SK-N-SH (cell line): ENCODE results near the gene ESPL1. TPM values are rescaled to one million over a fixed set of nuclear protein-coding genes. Genes with fewer than 3 reads are reported as not detected.
A peak's percentile ranks its signal among the peaks of the same experiment; 100 is the strongest.

ENCODE experiments used
- CTCF ChIA-PET: fragments of 300-600, 350-600 bp; formaldehyde crosslinking; extraction: SDS; loops from one replicate; lab custom pipeline; 2021; lab: Yijun Ruan, JAX
- POLR2A ChIA-PET: fragments of 350-600 bp; sonication (Branson Sonifier 250); formaldehyde crosslinking; extraction: SDS; loops from one replicate; lab custom pipeline; 2020; ENCODE audit warnings: antibody characterized with exemption, inconsistent platforms; lab: Yijun Ruan, JAX
- DNase-seq: peaks from one replicate; pipeline ENCODE4 v3.0.0; 2012
- H2AFZ ChIP-seq: fragments of 200-600 bp; sonication (generic); 2 replicates; pipeline ENCODE4 v1.8.1; 2016; ENCODE audit warnings: antibody characterized with exemption, mild to moderate bottlenecking, low read depth
- H3F3A ChIP-seq: fragments of 200-600 bp; sonication (generic); replicated peaks from 2 replicates; pipeline ENCODE3; 2016; ENCODE audit warnings: antibody characterized with exemption, mild to moderate bottlenecking; ENCODE audit not compliant: insufficient read depth
- H3K27ac ChIP-seq, 2 experiments: fragments of 200-500 bp in 1 of 2; fragments of 200-600 bp in 1 of 2; sonication (Bioruptor generic) in 1 of 2; sonication (generic), shearing (Covaris generic) in 1 of 2; 2 replicates each; pipeline versions ENCODE4 v1.5.1 to v1.6.1; 2014 to 2016; ENCODE audit warnings: low read depth in 2 of 2, inconsistent platforms in 1 of 2, low read length in 1 of 2, mild to moderate bottlenecking in 1 of 2, mixed read lengths in 1 of 2
- H3K27me3 ChIP-seq: fragments of 200-600 bp; sonication (generic), shearing (Covaris generic); 2 replicates; pipeline ENCODE4 v1.6.1; 2016; ENCODE audit warnings: mixed run types; ENCODE audit not compliant: insufficient read depth
- H3K36me3 ChIP-seq, 2 experiments: fragments of 200-500 bp in 1 of 2; fragments of 200-600 bp in 1 of 2; sonication (Bioruptor generic) in 1 of 2; sonication (generic) in 1 of 2; replicated peaks in 1 of 2; 2 replicates each; pipeline versions ENCODE3 to v1.5.1; 2014 to 2016; ENCODE audit warnings: low read length in 1 of 2, mild to moderate bottlenecking in 1 of 2; ENCODE audit not compliant: insufficient read depth in 2 of 2, control insufficient read depth in 1 of 2
- H3K4me1 ChIP-seq, 2 experiments: fragments of 200-500 bp in 1 of 2; fragments of 200-600 bp in 1 of 2; sonication (Bioruptor generic) in 1 of 2; sonication (generic), shearing (Covaris generic) in 1 of 2; 2 replicates each; pipeline versions ENCODE4 v1.5.1 to v1.6.1; 2014 to 2016; ENCODE audit warnings: low read depth in 1 of 2, low read length in 1 of 2, mixed run types in 1 of 2; ENCODE audit not compliant: insufficient read depth in 2 of 2, control insufficient read depth in 1 of 2
- H3K4me2 ChIP-seq: fragments of 200-600 bp; sonication (generic), shearing (Covaris generic); 2 replicates; pipeline ENCODE4 v1.6.1; 2017; ENCODE audit warnings: mixed run types
- H3K4me3 ChIP-seq, 2 experiments: fragments of 200-500 bp in 1 of 2; fragments of 200-600 bp in 1 of 2; sonication (Bioruptor generic) in 1 of 2; sonication (generic), shearing (Covaris generic) in 1 of 2; 2 replicates each; pipeline versions ENCODE4 v1.5.1 to v1.8.1; 2014 to 2016; ENCODE audit warnings: low read depth in 2 of 2, inconsistent platforms in 1 of 2, low read length in 1 of 2, mild to moderate bottlenecking in 1 of 2, mixed read lengths in 1 of 2, moderate library complexity in 1 of 2
- H3K79me2 ChIP-seq: fragments of 200-600 bp; sonication (generic); 2 replicates; pipeline ENCODE4 v1.8.1; 2017; ENCODE audit warnings: mild to moderate bottlenecking; ENCODE audit not compliant: insufficient read depth
- H3K9ac ChIP-seq: fragments of 200-600 bp; sonication (generic); 2 replicates; pipeline ENCODE4 v1.6.1; 2017; ENCODE audit warnings: mixed run types
- H3K9me2 ChIP-seq: fragments of 200-600 bp; sonication (generic); 2 replicates; pipeline ENCODE4 v1.6.1; 2017; ENCODE audit warnings: mixed run types
- H3K9me3 ChIP-seq: fragments of 200-600 bp; sonication (generic); 2 replicates; pipeline ENCODE4 v1.6.1; 2017; ENCODE audit warnings: mixed run types, mild to moderate bottlenecking, moderate library complexity
- H4K20me1 ChIP-seq: fragments of 200-600 bp; sonication (generic); 2 replicates; pipeline ENCODE4 v1.6.1; 2017; ENCODE audit warnings: mild to moderate bottlenecking, mixed run types; ENCODE audit not compliant: insufficient read depth
- ELF1 ChIP-seq: IDR thresholded peaks from 2 replicates; pipeline ENCODE4 v1.4.0; 2012
- EZH2phosphoT487 ChIP-seq: fragments of 200-600 bp; sonication (generic); IDR thresholded peaks from 2 replicates; pipeline ENCODE4 v1.6.1; 2017; ENCODE audit warnings: low read depth, mixed run types, mild to moderate bottlenecking, antibody characterized with exemption, moderate library complexity, borderline replicate concordance
- FOXJ3 ChIP-seq: sonication (generic); formaldehyde crosslinking; IDR thresholded peaks from 2 replicates; pipeline ENCODE4 v1.5.1; 2020; ENCODE audit warnings: mild to moderate bottlenecking, missing genetic modification reagents
- GATA2 ChIP-seq: sonication (generic); formaldehyde crosslinking; IDR thresholded peaks from 2 replicates; pipeline ENCODE4 v1.5.0; 2020; ENCODE audit warnings: mild to moderate bottlenecking, missing genetic modification reagents
- IRF3 ChIP-seq: fragments of 150-350 bp; IDR thresholded peaks from 2 replicates; pipeline ENCODE4 v1.6.1; 2016; ENCODE audit warnings: mild to moderate bottlenecking, low read depth, low read length
- NFIC ChIP-seq: IDR thresholded peaks from 2 replicates; pipeline ENCODE4 v1.4.0; 2012; ENCODE audit warnings: borderline replicate concordance
- NRF1 ChIP-seq: IDR thresholded peaks from 2 replicates; pipeline ENCODE4 v1.6.1; 2012; ENCODE audit warnings: low read depth, mild to moderate bottlenecking, low read length
- PBX3 ChIP-seq: IDR thresholded peaks from 2 replicates; pipeline ENCODE4; 2012
- RAD21 ChIP-seq: IDR thresholded peaks from 2 replicates; pipeline ENCODE4 v1.6.1; 2012; ENCODE audit warnings: mild to moderate bottlenecking, low read length
- REST ChIP-seq: IDR thresholded peaks from 2 replicates; pipeline ENCODE4 v1.6.1; 2012; ENCODE audit warnings: mild to moderate bottlenecking, low read depth, low read length, moderate library complexity
- SMC3 ChIP-seq: IDR thresholded peaks from 2 replicates; pipeline ENCODE4 v1.6.1; 2012; ENCODE audit warnings: low read depth, low read length, improper control_type of control experiment
- TCF12 ChIP-seq: IDR thresholded peaks from 2 replicates; pipeline ENCODE4 v1.4.0; 2012
- USF2 ChIP-seq: fragments of 150-350 bp; IDR thresholded peaks from 2 replicates; pipeline ENCODE4 v1.6.1; 2017; ENCODE audit warnings: antibody characterized with exemption, low read length, low read depth, borderline replicate concordance
- WGBS: methylation state at CpG from one replicate; pipeline ENCODE4 v1.1.6; 2017; ENCODE audit warnings: low lambda C conversion rate; 5-methylcytosine and 5-hydroxymethylcytosine counted together
- polyA plus RNA-seq, 3 experiments: library from polyadenylated mRNA; depleted of rRNA; stranded (reverse); fragments of >200 nt; gene quantifications; 2 replicates each; pipeline ENCODE4 v1.2.3, GENCODE V29; 2012

The ESPL1 gene
- polyA plus RNA-seq, 1 of the 3 experiments (the other 2 are of a cell fraction) = 8.6 TPM

GRCh38 chr12:53340398-53340797, 72.3 kb downstream of the ESPL1 start:
- H3F3A ChIP-seq = peaks cover 14% of the 10 kb centered on the region
- H3K27me3 ChIP-seq = peaks cover 16% of the 10 kb centered on the region; the same call in 1 of the 2 replicates
- H3K79me2 ChIP-seq = no peaks in the 10 kb centered on the region
- no peak for TF ChIP-seq USF2
- no peak for TF ChIP-seq IRF3
- TF ChIP-seq GATA2 = no peak
- no peak for TF ChIP-seq ELF1
- TF ChIP-seq PBX3 = no peak
- no peak for TF ChIP-seq RAD21
- TF ChIP-seq NRF1 = no peak
- TF ChIP-seq NFIC = no peak
- no peak for TF ChIP-seq SMC3
- TF ChIP-seq TCF12 = no peak
- TF ChIP-seq EZH2phosphoT487 = no peak
- no peak for TF ChIP-seq REST
- TF ChIP-seq FOXJ3 = no peak
- peak; percentile 6 for DNase-seq
- 75% methylated on average over 9 of the region's 9 CpGs for WGBS
- H3K27ac ChIP-seq = no peak overlapping the region
- no peaks in the 10 kb centered on the region for H3K36me3 ChIP-seq
- H4K20me1 ChIP-seq = no peaks in the 10 kb centered on the region
- peaks cover 0 to 14% of the 10 kb centered on the region in 2 experiments; a peak in 1 of 4 replicates for H3K4me1 ChIP-seq
- ChIA-PET CTCF (interaction anchor here (0.8 to 1.4 kb wide), 5 partner anchors 12 to 81 kb away, joined by 3 to 6 read pairs (median 5); partner anchors contain the start of gene AAAS), POLR2A (interaction anchor here (1.4 kb wide), 1 partner anchor 16 kb away, joined by 4 read pairs; no protein-coding TSS in a partner anchor)
- H2AFZ ChIP-seq = no peak overlapping the region
- no peak overlapping the region for H3K4me2 ChIP-seq
- H3K9me2 ChIP-seq = no peaks in the 10 kb centered on the region
- H3K9me3 ChIP-seq = no peaks in the 10 kb centered on the region
- no peak overlapping the region for H3K4me3 ChIP-seq
- H3K9ac ChIP-seq = no peak overlapping the region

Other genes with a start within 250 kb of the ESPL1 start
- gene TNS2, start 218.2 kb upstream of the ESPL1 start, polyA plus RNA-seq (2012; rRNA removed) = 32.7 and 50.0 TPM in 2 replicates
- gene SPRYD3, start 188.9 kb upstream of the ESPL1 start, polyA plus RNA-seq (2012; rRNA removed) = 20.3 and 25.8 TPM in 2 replicates
- 290 and 570 TPM in 2 replicates for gene IGFBP6, start 170.6 kb upstream of the ESPL1 start, polyA plus RNA-seq (2012; rRNA removed)
- 0.13 and 0.18 TPM in 2 replicates for gene SOAT2, start 164.8 kb upstream of the ESPL1 start, polyA plus RNA-seq (2012; rRNA removed)
- 14.6 and 21.8 TPM in 2 replicates for gene ZNF740, start 87.6 kb upstream of the ESPL1 start, polyA plus RNA-seq (2012; rRNA removed)
- gene CSAD, start 87.4 kb upstream of the ESPL1 start, polyA plus RNA-seq (2012; rRNA removed) = 32.2 and 45.4 TPM in 2 replicates
- gene ITGB7, start 61.0 kb upstream of the ESPL1 start, polyA plus RNA-seq (2012; rRNA removed) = 0.25 and 0.31 TPM in 2 replicates
- 35.0 and 36.6 TPM in 2 replicates for gene RARG, start 36.1 kb upstream of the ESPL1 start, polyA plus RNA-seq (2012; rRNA removed)
- gene PFDN5, start 27.2 kb downstream of the ESPL1 start, polyA plus RNA-seq (2012; rRNA removed) = 1,198 and 1,880 TPM in 2 replicates
- 93.5 and 101 TPM in 2 replicates for gene MYG1, start 31.4 kb downstream of the ESPL1 start, polyA plus RNA-seq (2012; rRNA removed)
- gene AAAS, start 53.3 kb downstream of the ESPL1 start, polyA plus RNA-seq (2012; rRNA removed) = 64.9 and 70.6 TPM in 2 replicates
- not detected in 2 replicates for gene SP7, start 68.1 kb downstream of the ESPL1 start, polyA plus RNA-seq (2012; rRNA removed)
- gene SP1, start 111.9 kb downstream of the ESPL1 start, polyA plus RNA-seq (2012; rRNA removed) = 12.9 and 18.8 TPM in 2 replicates
- gene AMHR2, start 155.6 kb downstream of the ESPL1 start, polyA plus RNA-seq (2012; rRNA removed) = 0.03 and 0.06 TPM in 2 replicates
- 58.5 and 59.3 TPM in 2 replicates for gene PRR13, start 173.4 kb downstream of the ESPL1 start, polyA plus RNA-seq (2012; rRNA removed)
- gene PCBP2, start 183.8 kb downstream of the ESPL1 start, polyA plus RNA-seq (2012; rRNA removed) = 336 and 368 TPM in 2 replicates
- gene MAP3K12, start 231.2 kb downstream of the ESPL1 start, polyA plus RNA-seq (2012; rRNA removed) = 57.6 and 80.9 TPM in 2 replicates
- gene TARBP2, start 233.0 kb downstream of the ESPL1 start, polyA plus RNA-seq (2012; rRNA removed) = 57.8 and 69.8 TPM in 2 replicates
- 0.13 TPM in 1 of 2 replicates, not detected in the other for gene NPFF, start 239.2 kb downstream of the ESPL1 start, polyA plus RNA-seq (2012; rRNA removed)